PC-9 (cell line): ENCODE results near the gene KIF1C. TPM values are rescaled to one million over a fixed set of nuclear protein-coding genes. Genes with fewer than 3 reads are reported as not detected.
A peak's percentile ranks its signal among the peaks of the same experiment; 100 is the strongest.

Experiments
- BruUV-seq: library from RNA; stranded (reverse); fragments of 400-500 nt; replicated peaks from 2 replicates; lab custom pipeline; 2021; lab: Mats Ljungman, UMichigan
- CTCF ChIA-PET: fragments of 300-600 bp; sonication (Branson Sonifier 250); formaldehyde crosslinking; loops from one replicate; lab custom pipeline; 2022; ENCODE audit warnings: antibody characterized with exemption; lab: Charles Lee
- POLR2A ChIA-PET: fragments of 300-600 bp; sonication (Branson Sonifier 250); formaldehyde crosslinking; loops from one replicate; lab custom pipeline; 2022; ENCODE audit warnings: antibody characterized with exemption; ENCODE audit not compliant: unreplicated experiment; lab: Charles Lee
- DNase-seq, 2 experiments: peaks; one replicate each; pipeline versions ENCODE4 v3.0.0 to v3.0.0-alpha.2; 2015 to 2022; ENCODE audit warnings: mixed read lengths in 1 of 2
- H2AFZ ChIP-seq: fragments of 200-600 bp; sonication (generic); 2 replicates; pipeline ENCODE4 v1.8.1; 2017; ENCODE audit warnings: antibody characterized with exemption
- H3F3A ChIP-seq: fragments of 200-600 bp; sonication (generic); 2 replicates; pipeline ENCODE4 v1.8.1; 2017; ENCODE audit warnings: antibody characterized with exemption, mild to moderate bottlenecking, low read depth; ENCODE audit not compliant: insufficient read depth
- H3K27ac ChIP-seq: fragments of 200-600 bp; sonication (generic); 2 replicates; pipeline ENCODE4 v1.6.1; 2016; ENCODE audit warnings: mixed run types
- H3K27me3 ChIP-seq: fragments of 200-600 bp; sonication (generic); 2 replicates; pipeline ENCODE4 v1.6.1; 2016; ENCODE audit warnings: low read depth, mixed run types; ENCODE audit not compliant: insufficient read depth
- H3K36me3 ChIP-seq: fragments of 200-600 bp; sonication (generic); 2 replicates; pipeline ENCODE4 v1.6.1; 2016; ENCODE audit warnings: low read depth, mixed run types
- H3K4me1 ChIP-seq: fragments of 200-600 bp; sonication (generic); replicated peaks from 2 replicates; pipeline ENCODE4 v1.6.1; 2016; ENCODE audit warnings: mixed run types; ENCODE audit not compliant: insufficient read depth
- H3K4me2 ChIP-seq: fragments of 200-600 bp; sonication (generic); 2 replicates; pipeline ENCODE4 v1.6.1; 2017; ENCODE audit warnings: mixed run types
- H3K4me3 ChIP-seq: fragments of 200-600 bp; sonication (generic); 2 replicates; pipeline ENCODE4 v1.6.1; 2016; ENCODE audit warnings: mixed run types
- H3K79me2 ChIP-seq: fragments of 200-600 bp; sonication (generic); 2 replicates; pipeline ENCODE4 v1.6.1; 2017; ENCODE audit warnings: low read depth, mixed run types
- H3K9me2 ChIP-seq: fragments of 200-600 bp; sonication (generic); 2 replicates; pipeline ENCODE4 v1.8.1; 2017; ENCODE audit warnings: mild to moderate bottlenecking; ENCODE audit not compliant: insufficient read depth
- H3K9me3 ChIP-seq: fragments of 200-600 bp; sonication (generic); 2 replicates; pipeline ENCODE4 v1.8.1; 2016; ENCODE audit warnings: low read depth; ENCODE audit not compliant: insufficient read depth
- H4K20me1 ChIP-seq: fragments of 200-600 bp; sonication (generic); 2 replicates; pipeline ENCODE4 v1.8.1; 2017; ENCODE audit not compliant: insufficient read depth
- CTCF ChIP-seq: fragments of 200-600 bp; sonication (generic); conservative IDR thresholded peaks from 2 replicates; pipeline ENCODE4 v1.6.1; 2017; ENCODE audit warnings: mixed run types, antibody characterized with exemption, mild to moderate bottlenecking, moderate library complexity
- EZH2 ChIP-seq: fragments of 200-600 bp; sonication (generic); IDR thresholded peaks from 2 replicates; pipeline ENCODE4 v1.8.0; 2017; ENCODE audit warnings: antibody characterized with exemption, low read depth
- intact Hi-C: fragments of 100-400 bp; cut with micrococcal nuclease; formaldehyde crosslinking; loops from one replicate; pipeline ENCODE4 v1.10.0; 2022; ENCODE audit not compliant: unreplicated experiment
- total RNA-seq: library from RNA; stranded (reverse); gene quantifications from 2 replicates; pipeline ENCODE4 v1.2.3, GENCODE V29; 2021

Gene KIF1C
- total RNA-seq, 1 experiment from 2014 or later = 215 TPM

- H3K4me1 ChIP-seq = peaks cover 23% of the 10 kb centered on the region
- H3K27ac ChIP-seq = peak within 1 kb of the TSS; percentile 25
- H3K79me2 ChIP-seq = no peaks in the 10 kb centered on the region
- no TSS peak for BruUV-seq
- peak within 1 kb of the TSS; percentile 93 for H3K4me2 ChIP-seq
- H3K9me3 ChIP-seq = no peaks in the 10 kb centered on the region
- no peaks in the 10 kb centered on the region for H3K9me2 ChIP-seq
- H4K20me1 ChIP-seq = no peaks in the 10 kb centered on the region
- peak within 1 kb of the TSS; percentile 95 for H3K4me3 ChIP-seq
- intact Hi-C loops = loop anchor here (1.0 kb wide), 3 partner anchors 20 to 84 kb away; partner anchors contain the start of genes CHRNE and SPAG7
- H3K36me3 ChIP-seq = no peaks in the 10 kb centered on the region
- H3K27me3 ChIP-seq = no peaks in the 10 kb centered on the region
- peaks cover 40% of the 10 kb centered on the region for H3F3A ChIP-seq
- peak; percentile 57 to 82 for DNase-seq
- CTCF ChIA-PET = interaction anchor here (1.1 to 2.0 kb wide), 2 partner anchors 19 to 78 kb away, joined by 5 to 10 read pairs; partner anchors contain the start of gene SPAG7
- POLR2A ChIA-PET = interaction anchor here (0.6 to 1.0 kb wide), 7 partner anchors 11 to 466 kb away, joined by 3 to 7 read pairs (median 4); partner anchors contain the start of genes KIF1C, RNF167, SLC25A11 and SPAG7
- H2AFZ ChIP-seq = peak within 1 kb of the TSS; percentile 98
- TF ChIP-seq EZH2 (no peak), CTCF (peak; percentile 79)
These were observed 10.6 kb upstream of the KIF1C start, which contains the start of gene CAMTA2 for GRCh38 chr17:4986951-4987766. Gene CAMTA2 (minus strand): TSS chr17:4987675. CDS start chr17:4986222, 1,453 bp downstream.

GRCh38 chr17:4987767-4988567 is 9.8 kb upstream of the KIF1C start:
- intact Hi-C loops = loop anchor here (1.0 kb wide), 3 partner anchors 21 to 85 kb away; partner anchors contain the start of genes CHRNE and SPAG7
- DNase-seq = no peak
- Histone ChIP-seq H3K27ac (peak overlapping the region; percentile 25), H3K9me3 (no peaks in the 10 kb centered on the region), H2AFZ (peak overlapping the region; percentile 98), H3K4me1 (peaks cover 23% of the 10 kb centered on the region), H3K9me2 (no peaks in the 10 kb centered on the region), H3K36me3 (no peaks in the 10 kb centered on the region), H3K79me2 (no peaks in the 10 kb centered on the region), H3K27me3 (no peaks in the 10 kb centered on the region), H3K4me2 (peak overlapping the region; percentile 93), H4K20me1 (no peaks in the 10 kb centered on the region), H3F3A (peaks cover 40% of the 10 kb centered on the region), H3K4me3 (peak overlapping the region; percentile 95)
- TSS peak; percentile 32 for BruUV-seq
- ChIA-PET POLR2A (interaction anchor here (0.7 kb wide), 2 partner anchors 17 to 18 kb away, joined by 4 to 7 read pairs; no protein-coding TSS in a partner anchor), CTCF (interaction anchor here (0.6 to 2.0 kb wide), 2 partner anchors 20 to 79 kb away, joined by 9 to 10 read pairs; partner anchors contain the start of gene SPAG7)
- TF ChIP-seq CTCF (no peak), EZH2 (no peak)
